Suppressor macrophage treated with lipopolysaccharide for 1 hour (primary cell): ENCODE data around the gene SLC4A1AP.
A peak's percentile ranks its signal among the peaks of the same experiment; 100 is the strongest.
"Not testable (repeated sequence)": the region's sequence is repeated elsewhere in the genome, so short reads cannot be mapped to it uniquely, and the experiment has no call there.

Experiments used
- DNase-seq, 3 donors: peaks; one replicate each; pipeline ENCODE4 v3.0.0-alpha.2; 2020 to 2022

The SLC4A1AP gene

DNA sequence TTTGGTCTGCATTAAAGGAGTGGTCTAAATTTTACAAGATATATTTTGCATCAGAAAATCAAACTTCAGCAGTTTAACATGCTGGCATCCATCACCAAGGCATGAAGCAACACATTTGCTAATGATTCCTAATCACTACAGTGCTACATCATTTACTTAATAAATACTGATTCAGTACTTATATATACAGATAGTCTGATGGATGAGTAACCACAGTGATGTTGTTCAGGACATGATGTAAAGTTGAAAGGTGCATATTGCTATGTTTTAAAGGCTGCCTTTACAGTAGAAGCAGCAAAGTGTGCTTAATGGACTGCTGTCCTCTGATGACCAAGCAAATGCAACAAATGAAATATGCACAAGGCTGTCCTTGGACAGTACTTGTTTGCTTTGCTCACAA is 11.3 kb upstream of the SLC4A1AP start:
- no peak for DNase-seq

DNA sequence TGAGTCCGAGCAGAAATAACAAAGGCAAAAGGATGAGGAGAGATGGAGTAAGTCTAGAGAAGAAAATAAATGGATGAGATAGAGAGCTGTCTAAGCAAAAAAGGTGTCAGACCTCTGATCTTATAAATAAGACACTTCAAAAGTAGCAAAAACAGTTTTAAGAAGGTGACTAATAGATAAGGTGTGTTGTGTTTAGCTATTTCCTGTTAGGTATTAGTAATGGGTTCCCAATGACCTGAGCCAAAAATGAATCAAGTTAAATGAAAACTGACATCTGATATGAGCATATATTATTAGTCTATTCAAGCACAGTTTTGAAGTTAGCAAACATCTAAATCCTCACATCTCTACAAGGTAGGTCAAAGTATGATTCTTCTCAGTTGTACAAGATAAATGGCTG is 10.9 kb upstream of the SLC4A1AP start:
- no peak for DNase-seq

DNA sequence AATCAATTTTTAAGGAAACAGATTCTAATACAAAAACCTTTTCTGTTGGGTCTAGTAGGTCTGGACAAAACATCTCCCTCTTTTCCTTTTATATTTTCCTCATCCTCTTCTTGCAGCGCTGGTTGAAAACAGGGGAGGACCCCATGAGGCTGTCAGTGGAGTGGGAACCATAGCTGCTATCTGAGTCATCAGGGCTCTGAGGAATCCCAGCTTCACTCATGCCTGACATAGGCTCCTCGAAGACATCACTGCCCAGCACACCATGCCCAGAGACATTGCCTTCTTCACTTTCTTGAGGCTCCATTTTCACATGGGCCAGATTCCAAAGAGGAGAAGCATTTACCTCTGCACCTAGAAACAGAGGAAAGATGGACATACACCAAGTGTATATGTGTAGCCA is 10.3 kb upstream of the SLC4A1AP start:
- no peak for DNase-seq

DNA sequence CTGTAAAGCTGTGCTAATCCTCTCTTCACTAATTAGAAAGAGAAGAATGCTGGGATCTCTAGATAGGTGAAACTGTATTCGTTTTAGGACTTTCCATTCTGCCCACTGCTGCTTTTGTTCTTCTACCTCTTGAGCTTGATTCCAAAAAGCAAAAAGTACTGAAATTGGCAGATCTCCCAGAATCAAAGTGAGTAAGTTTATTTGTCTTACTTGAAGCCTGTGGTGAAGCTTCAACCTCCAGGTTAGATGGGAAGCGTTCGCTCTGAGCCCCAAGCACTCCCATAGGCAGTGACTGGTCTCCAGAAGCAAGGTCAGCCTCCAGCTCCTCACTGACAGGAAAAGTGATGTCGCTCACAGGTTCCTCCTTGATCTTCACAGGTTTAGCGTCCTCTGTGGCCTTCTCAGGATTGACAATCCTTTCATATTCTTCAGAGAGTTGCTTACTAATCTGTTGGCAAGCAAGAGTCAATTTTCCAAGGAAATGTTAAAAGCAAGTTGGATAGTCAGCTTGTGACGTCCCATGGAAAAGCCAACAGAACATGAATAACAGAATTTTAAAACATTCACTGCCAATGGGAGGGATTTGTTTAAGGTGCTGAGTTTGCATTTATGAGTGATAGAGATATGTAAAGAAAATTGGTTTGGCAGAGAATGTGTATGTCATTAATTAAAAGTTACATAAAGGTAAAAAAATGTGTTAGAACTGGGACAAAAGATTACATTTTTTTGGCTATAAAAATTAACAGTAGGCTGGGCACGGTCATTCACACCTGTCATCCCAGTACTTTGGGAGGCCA is 8.3 kb upstream of the SLC4A1AP start:
- DNase-seq: no peak

DNA sequence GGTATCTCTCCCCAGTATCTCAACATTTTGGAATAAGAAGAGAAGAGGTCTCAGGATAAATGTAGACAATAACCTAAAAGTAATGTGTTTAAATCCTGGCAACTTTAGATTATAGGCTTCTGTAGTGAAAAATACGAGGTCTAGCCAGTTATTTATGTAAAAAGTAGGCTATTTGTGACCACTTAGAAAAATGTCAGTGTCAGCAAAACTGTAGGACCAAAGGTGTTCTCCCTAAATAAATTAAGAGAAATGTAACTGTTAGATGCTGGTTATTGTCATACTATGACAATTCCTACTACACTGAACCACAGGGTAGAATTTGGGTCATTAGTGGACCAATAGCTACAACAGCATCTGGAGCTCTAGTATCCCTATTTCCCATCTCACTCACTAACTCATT is 2.3 kb upstream of the SLC4A1AP start:
- DNase-seq: no peak

DNA sequence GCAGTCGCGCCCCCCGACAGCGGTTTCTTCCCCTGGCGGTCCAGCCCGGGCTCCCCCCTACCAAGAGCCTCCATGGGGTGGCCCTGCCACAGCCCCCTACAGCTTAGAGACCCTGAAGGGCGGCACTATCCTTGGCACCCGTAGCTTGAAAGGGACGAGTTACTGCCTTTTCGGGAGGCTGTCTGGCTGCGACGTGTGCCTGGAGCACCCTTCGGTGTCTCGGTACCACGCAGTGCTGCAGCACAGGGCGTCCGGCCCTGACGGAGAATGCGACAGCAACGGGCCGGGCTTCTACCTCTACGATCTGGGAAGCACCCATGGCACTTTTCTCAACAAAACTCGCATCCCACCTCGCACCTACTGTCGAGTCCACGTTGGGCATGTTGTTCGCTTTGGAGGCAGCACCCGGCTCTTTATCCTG is 475 bp downstream of the SLC4A1AP start:
- no peak for DNase-seq

DNA sequence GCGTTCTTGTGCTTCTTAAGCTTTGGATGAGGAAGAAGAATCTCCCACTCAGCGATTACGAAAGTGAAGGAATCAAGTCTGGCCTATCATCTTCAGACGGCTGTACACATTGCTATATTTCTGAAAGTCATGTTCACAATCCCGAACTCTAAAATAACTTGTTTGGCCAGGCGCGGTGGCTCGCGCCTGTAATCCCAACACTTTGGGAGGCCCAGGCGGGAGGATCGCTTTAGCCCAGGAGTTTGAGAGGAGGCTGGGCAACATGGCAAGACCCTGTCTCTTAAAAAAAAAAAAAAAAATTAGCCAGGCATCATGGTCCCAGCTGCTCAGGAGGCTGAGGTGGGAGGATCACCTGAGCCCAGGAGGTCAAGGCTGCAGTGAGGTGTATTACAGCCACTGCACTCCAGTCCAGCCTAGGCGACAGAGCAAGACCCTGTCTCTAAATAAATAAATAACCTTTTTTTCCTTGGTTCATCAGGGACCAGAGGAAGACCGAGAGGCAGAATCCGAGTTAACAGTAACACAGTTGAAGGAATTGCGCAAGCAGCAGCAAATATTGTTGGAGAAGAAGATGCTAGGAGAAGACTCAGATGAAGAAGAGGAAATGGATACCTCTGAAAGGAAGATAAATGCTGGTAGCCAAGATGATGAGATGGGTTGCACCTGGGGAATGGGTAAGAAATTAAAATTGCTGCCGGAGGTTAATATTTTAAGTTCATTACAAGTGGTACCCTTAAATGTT is 1.1 kb downstream of the SLC4A1AP start:
- peak; percentile 14 to 42 (median 15) for DNase-seq

DNA sequence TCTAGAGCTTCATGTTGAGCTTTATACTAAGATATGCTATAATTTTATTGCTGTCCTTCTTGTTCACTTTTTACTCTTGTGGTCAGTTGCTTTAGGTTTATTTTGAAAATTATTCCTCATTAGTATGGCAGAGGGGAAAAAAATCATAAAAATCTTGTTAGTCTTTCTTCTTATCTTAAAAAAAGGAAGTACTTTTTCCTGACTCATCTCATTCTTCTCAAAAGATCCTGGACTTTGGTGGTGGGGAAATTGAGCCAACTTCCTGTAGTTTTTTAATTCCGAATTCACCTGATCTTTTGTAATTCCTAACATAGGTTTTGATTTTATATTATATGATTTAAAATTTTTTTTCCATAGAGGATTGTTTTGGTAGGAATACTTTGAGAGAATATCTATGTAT is 3.8 kb downstream of the SLC4A1AP start:
- DNase-seq: peak; percentile 20 to 59 (median 48)

DNA sequence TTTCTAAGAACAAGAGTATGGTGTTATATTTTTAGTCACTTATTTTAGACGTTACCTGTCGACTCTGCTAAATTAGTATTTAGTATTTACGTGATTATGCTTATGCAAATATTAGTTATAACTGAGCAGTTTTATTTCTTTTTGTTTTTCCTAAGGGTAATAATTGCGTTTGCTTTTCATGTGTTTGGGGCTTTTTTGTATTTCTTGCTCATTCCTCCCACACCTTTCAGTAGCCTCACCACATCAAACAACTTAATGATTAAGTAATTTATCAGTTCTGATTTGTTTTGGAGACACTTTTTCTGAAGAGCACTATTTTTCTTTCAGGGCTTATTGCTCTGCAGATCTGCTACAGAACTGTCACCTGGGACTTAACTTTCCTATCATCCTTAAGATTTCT is 7.5 kb downstream of the SLC4A1AP start:
- DNase-seq: no peak

DNA sequence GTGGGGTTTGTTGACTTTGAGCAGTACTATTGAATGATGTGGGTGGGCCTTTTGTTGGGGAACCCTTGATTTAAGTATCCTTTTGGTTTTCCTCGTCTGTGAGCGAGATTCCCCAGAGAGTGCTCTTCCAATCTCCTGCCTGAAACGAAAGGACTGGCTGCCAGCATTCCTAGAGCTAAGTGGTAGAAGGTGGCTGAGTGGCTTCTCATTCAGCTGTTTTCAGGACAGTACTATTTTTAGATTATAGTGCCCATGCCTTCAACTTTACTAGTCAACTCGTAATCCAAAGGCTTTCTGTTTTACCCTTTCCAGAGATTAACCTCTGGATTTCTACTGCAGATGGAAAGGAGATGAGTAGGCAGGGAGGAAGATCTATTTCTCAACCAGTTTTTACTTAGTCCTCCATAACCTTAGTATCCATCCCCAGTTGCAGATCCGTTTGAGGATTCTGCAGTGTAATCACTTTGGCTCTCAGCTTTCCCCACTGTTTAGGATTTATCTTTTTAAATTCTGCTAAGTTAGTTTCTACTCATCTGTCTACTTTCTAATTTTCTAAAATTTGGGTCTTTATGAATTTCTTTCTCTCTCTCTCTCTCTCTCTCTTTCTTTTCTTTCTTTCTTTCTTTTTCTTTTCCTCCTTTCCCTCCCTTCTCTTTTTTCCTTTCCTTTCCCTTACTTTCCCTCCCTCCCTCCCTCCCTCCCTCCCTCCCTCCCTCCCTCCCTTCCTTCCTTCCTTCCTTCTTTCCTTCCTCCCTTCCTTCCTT is 9.2 kb downstream of the SLC4A1AP start:
- no peak for DNase-seq

DNA sequence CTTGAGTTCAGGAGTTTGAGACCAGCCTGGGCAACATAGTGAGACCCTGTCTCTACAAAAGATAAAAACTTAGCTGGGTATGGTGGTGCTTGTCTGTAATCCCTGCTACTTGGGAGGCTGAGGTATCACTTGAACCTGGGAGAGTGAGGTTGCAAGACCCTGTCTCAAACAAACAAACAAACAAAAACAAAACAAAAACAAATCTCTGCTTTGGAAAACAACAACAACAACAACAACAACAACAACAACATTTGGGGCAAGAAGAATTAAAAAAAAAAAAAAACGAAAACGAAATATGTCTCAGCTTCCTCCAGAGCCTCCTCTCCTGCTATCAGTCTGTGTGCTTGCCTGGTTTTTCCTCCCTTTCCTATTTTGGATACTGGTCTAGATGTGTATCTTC is 16.9 kb downstream of the SLC4A1AP start:
- no peak for DNase-seq

DNA sequence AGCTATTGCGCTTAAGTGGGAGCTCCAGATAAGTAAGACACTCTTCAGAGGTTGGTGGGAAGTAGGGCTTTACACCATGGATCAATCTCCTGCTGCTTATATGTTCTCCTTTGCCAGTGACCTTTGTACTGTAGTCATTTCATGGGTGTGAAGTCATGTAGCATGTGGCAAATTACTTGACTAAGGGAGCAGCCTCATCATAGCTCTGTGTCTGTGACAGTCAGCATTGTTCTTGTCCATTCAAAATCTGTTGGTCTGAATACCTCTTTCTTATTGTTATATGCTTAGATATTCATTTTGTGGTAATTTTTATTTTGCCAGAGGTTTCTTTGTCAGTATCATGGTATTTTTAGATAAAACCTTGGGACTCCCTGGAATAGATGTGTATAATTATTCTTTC is 18.2 kb downstream of the SLC4A1AP start:
- DNase-seq: peak; percentile 32 to 59 (median 55)

DNA sequence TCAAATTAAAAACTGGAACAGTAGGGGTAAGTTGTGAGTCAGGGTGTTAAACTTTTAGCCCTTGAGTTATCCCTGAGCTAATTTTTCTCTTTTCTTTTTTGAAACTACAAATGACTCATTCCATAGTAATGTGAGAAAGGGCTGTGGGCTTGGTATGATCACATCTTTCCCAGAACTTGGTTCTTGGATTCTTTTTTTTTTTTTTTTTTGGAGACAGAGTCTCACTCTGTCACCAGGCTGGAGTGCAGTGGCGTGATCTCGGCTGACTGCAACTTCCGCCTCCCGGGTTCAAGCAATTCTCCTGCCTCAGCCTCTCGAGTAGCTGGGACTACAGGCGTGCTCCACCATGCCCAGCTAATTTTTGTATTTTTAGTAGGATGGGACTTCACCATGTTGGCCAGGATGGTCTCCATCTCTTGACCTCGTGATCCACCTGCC is 18.7 kb downstream of the SLC4A1AP start:
- DNase-seq: peak; percentile 51 to 87 (median 68)

DNA sequence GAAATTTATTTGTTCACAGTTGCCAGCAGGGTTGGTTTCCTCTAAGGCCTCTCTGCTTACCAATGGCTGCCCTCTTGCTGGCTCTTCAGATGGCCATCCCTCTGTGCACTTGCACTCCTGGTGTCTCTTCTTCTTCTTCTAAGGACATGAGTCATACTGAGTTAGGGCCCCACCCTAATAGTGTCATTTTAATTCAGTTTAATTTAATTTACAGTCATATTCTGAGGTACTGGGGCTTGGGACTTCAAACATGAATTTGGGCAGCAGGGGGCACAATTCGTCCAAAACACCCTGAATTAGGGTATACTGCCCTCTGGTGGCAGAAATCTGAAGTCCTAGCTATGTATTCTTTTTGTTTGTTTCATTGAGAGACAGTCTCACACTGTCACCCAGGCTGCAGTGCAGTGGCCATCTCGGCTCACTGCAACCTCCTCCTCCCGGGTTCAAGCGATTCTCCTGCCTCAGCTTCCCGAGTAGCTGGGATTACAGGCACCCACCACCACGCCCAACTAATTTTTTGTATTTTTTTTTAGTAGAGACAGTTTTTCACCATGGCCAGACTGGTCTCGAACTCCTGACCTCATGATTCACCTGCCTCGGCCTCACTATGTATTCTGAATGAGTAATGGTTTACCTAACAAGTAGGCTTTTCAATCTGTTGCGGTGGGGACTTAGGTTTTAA is 19.8 kb downstream of the SLC4A1AP start:
- DNase-seq: peak; percentile 95 to 98 (median 97)

DNA sequence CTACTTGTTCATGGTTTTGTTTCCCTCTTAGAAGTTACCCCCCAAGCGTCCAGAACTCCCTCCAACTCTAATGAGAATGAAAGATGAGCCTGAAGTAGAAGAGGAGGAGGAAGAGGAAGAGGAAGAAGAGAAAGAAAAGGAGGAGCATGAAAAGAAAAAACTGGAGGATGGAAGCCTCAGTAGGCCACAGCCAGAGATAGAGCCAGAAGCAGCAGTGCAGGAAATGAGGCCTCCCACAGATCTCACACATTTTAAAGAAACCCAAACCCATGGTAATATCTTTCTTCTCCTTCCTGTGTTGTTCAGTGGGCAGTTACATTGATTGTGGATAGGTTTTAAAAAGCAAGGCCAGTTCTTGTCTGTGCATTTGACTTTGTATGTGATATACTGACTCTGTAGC is 21.3 kb downstream of the SLC4A1AP start:
- not testable (repeated sequence) for DNase-seq

DNA sequence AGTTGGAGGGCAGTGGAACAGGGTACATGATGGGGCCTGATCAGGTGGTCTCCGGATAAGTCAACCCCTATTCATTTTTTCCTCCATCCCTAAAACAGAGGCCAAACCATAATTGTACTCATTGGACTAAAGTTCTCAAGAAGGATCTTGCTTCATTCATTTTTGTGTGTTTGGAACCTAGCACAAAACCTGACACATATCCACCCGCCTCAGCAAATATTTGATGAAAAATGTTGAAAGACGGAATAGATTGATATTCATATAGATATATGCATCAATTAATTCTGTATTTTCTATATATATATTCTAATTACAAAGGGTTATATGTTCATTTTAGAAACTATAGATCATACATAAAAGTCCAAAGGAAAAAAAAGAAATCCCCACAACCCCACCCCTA is 21.9 kb downstream of the SLC4A1AP start:
- DNase-seq: no peak

DNA sequence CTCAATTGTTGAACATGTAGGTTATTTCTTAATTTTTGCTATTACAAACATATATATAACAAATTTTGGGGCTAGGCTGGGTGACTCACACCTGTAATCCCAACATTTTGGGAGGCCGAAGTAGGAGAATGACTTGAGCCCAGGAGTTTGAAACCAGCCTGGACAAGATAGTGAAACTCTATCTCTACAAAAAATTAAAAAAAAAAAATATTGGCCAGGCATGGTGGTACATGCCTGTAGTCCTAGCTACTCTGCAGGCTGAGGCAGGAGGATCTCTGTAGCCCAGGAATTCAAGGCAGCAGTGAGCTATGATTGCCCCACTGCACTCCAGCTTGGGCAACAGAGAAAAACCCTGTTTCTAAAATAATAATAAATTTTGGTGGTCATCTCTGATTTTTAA is 23.5 kb downstream of the SLC4A1AP start:
- no peak for DNase-seq

DNA sequence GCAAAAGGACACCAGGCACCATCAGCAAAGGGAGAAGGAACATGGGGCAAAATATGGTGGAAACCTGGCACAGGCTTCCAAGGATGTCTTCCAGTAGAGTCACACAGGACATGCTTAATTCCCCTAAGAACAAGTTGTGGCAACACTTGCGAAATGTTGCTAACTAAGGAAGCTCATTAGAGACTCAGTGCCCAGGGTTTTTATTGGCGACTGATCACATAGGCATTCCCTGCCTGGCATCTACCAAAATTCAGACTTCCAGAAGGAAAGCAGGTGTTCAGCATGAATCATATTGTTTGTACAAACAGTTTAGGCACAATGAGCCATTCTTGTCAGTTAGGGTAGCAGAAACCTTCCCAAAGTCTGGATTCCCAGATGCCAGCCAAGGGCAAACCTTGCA is 25.7 kb downstream of the SLC4A1AP start:
- DNase-seq: no peak

DNA sequence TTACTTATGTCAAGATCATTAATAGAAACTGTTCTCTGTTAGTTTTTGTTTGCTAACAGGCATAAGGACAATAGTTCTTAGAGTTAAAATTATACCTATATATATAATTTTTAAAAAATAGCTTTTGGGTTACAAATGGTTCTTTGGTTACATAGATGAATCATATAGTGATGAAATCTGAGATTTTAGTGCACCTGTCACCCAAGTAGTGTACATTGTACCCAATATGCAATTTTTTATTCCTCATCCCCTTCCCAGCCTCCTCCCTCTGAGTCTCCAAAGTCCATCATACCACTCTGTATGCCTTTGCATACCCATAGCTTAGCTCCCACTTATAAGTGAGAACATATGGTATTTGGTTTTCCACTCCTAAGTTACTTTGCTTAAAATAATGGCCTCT is 26.4 kb downstream of the SLC4A1AP start:
- no peak for DNase-seq

DNA sequence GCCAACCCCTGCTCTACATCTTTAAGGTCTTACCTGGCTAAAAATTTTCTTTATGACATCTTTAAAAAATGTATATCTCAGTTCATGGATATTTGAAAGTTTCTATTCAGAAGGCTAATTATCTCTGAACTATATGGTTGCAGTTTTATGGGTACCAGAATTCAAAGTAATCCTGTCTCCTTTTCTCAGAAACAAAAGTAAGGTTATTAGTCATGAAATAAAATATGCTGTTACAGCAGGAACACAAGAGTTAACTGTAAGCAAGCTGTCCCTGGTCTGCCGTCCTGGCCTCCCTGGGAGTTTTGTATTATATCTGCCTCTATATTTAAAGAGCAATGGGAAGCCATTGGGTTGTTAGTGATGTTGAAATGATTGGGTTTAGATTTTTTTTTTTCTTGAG is 34.0 kb downstream of the SLC4A1AP start:
- no peak for DNase-seq

DNA sequence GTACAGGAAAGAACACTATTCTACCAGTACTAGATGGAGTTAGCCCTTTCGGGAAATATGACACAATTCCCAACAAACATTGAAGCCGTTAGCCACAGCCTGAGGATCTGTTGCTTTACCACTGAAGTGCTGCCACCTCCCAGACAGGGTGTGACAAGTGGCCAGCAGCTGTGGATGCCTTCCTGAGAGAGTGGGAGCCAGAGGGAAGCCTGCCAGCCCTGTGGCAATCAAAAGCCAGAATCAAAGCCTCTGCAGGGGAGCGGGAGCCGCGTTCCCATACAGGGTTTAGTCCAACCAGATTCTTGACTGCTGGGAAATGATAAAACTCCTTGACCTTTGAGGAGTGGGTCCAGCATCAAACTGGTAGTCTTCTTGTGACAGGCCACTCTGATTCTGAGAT is 38.0 kb downstream of the SLC4A1AP start:
- DNase-seq: no peak

DNA sequence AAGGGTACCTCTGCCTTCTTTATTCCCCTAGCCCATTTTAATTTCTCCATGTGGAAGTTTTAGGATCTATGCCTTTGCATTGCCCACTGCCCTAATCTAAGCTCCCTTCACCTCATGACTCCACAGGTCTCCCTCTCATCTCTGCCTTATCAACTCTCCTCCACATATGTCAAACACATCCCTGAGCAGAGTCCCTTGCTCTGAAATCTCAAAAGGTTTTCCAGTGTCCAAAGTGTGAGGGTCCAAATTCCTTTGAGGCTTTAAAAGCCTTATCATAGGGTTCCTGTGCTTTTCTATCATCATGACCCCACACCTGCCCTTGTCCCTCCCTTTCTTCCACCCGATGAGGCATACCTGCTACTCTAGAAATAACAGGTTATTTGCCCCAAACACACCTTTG is 38.6 kb downstream of the SLC4A1AP start:
- DNase-seq: no peak
